Globus pallidus (tissue), 1 donor: Measurements from ENCODE around the gene EGLN2.
"Not testable (repeated sequence)": the region's sequence is repeated elsewhere in the genome, so short reads cannot be mapped to it uniquely, and the experiment has no call there.

Experiments
- DNase-seq: peaks from one replicate; pipeline ENCODE4 v3.0.0-alpha.2; 2015; ENCODE audit warnings: low spot score

EGLN2 gene

GRCh38 chr19:40776932-40777644 lies 21.9 kb upstream of the EGLN2 start:
- peak; percentile 95 for DNase-seq

- no peak for DNase-seq
These were observed 21.4 kb upstream of the EGLN2 start for GRCh38 chr19:40777645-40777936.

- DNase-seq: peak; percentile 100
These were observed 20.9 kb upstream of the EGLN2 start, which contains the start of gene RAB4B for GRCh38 chr19:40777937-40778705. TSS of gene RAB4B (plus strand) at chr19:40778247. CDS start at chr19:40778376, 129 bp downstream.

GRCh38 chr19:40778706-40779284 lies 20.2 kb upstream of the EGLN2 start:
- no peak for DNase-seq

GRCh38 chr19:40780582-40780981 lies 18.4 kb upstream of the EGLN2 start:
- no peak for DNase-seq

- no peak for DNase-seq
These were observed 17.9 kb upstream of the EGLN2 start for GRCh38 chr19:40781140-40781539.

- no peak for DNase-seq
These were observed 15.3 kb upstream of the EGLN2 start for GRCh38 chr19:40783711-40784110.

- not testable (repeated sequence) for DNase-seq
These were observed 14.8 kb upstream of the EGLN2 start for GRCh38 chr19:40784146-40784545.

GRCh38 chr19:40785526-40785925 lies 13.5 kb upstream of the EGLN2 start:
- no peak for DNase-seq

GRCh38 chr19:40786060-40787037 lies 12.6 kb upstream of the EGLN2 start:
- DNase-seq: no peak

GRCh38 chr19:40791349-40791748 lies 7.6 kb upstream of the EGLN2 start:
- DNase-seq: no peak

GRCh38 chr19:40791996-40792395 lies 7.0 kb upstream of the EGLN2 start:
- no peak for DNase-seq

GRCh38 chr19:40797166-40797962 lies 1.6 kb upstream of the EGLN2 start:
- no peak for DNase-seq

GRCh38 chr19:40797963-40798682 lies 868 bp upstream of the EGLN2 start:
- no peak for DNase-seq

GRCh38 chr19:40799558-40800338 lies 757 bp downstream of the EGLN2 start:
- no peak for DNase-seq

- DNase-seq: no peak
These were observed 1.5 kb downstream of the EGLN2 start for GRCh38 chr19:40800339-40800996.

GRCh38 chr19:40800997-40801377 lies 2.0 kb downstream of the EGLN2 start:
- no peak for DNase-seq

- no peak for DNase-seq
These were observed 2.7 kb downstream of the EGLN2 start for GRCh38 chr19:40801426-40802299.
